Activated T-cell treated with anti-CD3 and anti-CD28 coated beads for 4 hours (primary cell): ENCODE measurements around the gene GALC.

Experiments used
- DNase-seq: peaks from one replicate; pipeline ENCODE4 v3.0.0-alpha.2; 2020

The GALC gene

DNA sequence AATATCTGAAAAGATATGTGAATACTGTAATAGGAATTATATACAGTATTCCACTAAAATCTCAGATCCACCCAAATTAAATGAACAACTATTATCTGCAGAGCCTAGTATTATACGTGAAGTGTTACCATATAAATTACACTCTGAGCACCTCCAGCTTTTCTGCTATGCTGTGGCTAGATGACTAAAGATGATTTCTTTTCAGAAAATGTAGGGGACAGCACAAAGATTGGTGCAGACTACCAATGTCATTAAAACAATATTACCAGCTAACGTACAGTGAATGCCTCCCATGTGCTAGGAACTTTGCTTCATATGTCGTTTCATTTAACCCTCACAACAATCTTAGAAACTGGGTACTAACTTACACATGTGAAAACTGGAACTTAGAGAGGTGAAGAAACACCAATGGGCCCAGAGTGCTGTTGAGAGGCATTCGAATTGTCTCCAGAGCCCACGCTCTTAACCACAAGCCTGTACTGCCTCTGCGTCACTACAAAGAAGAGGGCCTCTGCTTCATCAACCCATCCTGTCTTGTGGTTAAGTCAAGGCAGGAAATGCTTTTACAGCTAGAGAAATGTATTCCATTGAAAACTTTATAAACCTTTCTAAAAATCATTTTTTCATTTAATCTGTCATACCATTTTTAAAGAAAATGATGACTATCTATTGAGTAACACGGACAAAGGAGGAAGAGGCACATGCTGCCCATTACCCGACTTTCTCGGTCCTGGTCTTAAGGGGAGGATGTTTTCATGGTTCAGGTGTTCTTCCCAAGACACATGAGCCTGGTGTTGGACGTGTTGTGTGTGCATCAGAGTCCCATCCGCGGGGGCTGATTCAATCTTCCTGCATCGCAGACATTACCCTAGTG is 13.2 kb upstream of the GALC start:
- DNase-seq = peak; percentile 50

DNA sequence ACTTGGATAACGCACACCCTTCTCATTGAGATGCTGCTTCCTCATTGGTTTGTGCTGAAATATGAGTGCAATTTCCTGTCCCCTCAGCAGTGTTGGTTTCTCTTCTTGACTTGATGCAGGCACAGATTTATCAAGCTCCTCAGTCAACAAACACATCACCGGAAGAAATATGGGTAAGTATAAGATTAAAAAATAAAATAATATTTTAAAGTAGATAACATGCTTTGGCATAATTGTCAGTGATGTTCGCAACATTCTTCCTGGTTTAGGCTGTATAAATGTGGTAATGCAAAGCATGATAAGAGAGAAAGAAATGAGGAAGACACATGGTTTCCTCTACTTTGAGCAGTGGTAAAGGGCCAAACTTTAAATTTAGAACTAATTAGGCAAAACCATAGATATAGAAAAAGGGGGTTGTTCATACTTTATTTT is 12.1 kb upstream of the GALC start, which contains the start of gene GPR65:
Gene GPR65, plus strand, starts transcription at position 86 of the 432 bp plus-strand sequence. CDS start 5,713 bp downstream, outside the sequence.
- DNase-seq = no peak

DNA sequence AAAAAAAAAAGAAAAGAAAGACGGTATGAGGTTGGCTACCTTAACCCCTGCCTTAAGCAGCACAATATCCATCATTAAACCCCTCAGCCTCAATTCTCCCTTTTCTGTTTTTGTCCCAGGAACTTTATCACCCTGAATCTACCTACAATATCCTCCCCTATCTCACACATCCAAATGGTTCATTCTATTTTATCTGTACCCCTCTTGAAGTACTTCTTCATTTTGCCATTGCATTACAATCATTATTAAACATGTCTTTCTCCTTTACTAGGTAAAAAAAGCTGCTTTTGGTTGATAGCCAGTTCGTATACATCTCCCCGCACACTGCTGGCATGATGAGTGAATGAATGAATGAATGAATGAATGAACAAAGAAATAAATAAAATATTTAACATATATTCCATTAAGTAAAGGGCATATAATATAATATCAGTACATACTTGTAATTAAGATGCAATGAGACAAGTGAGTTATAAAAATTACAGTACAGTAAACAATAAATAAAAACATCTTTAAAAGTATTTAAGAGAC is 11.6 kb upstream of the GALC start:
- DNase-seq = no peak

DNA sequence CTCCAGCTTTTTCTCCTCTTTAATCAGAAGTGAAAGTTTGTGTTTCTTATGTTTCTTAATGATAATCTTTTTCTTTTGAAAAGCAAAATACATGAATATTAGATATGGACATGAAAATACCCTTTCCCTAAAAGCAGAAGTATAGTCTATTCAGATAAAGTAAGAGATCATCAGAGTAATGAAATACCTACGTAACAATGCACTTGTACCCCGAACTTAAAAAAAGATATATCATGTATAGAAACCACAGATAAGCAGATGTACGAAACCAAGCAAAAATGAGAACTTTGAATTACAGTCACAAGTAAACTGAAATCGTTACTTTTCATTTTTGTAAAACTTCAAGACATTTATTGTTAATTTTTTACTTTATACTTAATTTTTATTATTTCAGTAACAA is 10.4 kb upstream of the GALC start:
- DNase-seq = no peak

DNA sequence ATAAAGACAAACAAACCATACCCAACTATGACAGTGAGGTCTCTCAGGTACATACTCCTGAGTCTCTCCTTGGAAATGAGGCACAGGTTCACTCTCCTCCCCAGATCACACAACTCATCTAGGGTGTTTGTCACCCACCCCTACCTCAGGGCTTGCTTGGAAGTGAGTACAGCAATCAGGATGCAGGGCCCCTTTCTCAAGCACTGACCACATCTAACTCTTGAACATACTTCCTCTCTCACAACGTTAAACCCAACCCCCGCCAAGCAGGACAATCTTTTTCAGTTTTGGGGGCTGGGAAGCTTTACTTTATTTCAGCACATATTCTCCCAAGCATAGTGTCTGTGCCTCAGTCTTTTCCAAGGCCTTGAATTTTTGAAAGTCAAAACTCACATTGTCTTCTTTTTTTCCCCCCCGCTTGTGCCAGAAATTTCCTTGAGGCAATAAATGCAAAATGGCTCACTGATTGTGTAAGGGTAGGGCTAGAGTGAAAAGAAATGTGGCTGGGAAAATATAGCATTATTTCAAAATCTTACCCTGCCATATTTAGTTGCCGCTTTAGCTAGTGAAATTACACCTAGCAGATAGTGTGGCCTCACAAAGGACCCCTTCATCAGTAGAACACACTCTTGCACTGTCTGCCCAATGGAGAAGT is 9.6 kb upstream of the GALC start:
- no peak for DNase-seq

DNA sequence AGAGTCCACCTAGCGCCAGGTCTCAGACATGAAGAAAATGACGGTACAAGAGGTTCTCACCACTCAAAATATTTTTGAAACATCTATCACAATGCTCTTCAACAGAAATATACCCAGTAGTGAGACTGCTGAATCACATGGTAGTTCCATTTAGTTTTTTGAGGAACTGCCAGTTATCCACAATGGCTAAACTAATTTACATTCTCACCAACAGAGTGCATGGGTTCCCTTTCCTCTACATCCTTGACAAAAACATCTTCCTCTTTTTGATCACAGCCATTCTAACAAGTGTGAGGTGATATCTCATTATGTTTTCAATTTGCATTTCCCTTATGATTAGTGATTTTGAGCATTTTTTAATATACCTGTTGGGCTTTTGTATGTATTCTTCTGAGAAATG is 6.3 kb upstream of the GALC start:
- no peak for DNase-seq

DNA sequence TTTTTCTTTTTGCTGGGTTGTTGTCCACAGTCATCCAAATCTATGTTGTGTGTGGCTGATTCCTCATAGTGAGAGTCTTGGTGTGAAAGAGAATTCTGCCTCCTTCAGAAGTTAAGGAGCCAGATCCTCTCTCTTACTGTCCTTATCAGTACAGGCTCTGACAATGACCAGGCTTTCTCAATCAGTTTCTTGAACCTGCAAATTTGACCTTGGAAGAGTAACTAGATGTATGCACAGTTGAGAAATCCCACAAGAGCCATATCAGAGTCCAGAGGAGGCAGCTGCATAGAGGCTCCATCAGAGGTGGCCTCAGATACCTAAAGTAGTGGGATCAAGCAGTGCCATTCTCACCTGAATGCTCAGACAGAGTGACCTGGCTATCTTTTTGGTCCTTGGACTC is 5.5 kb upstream of the GALC start:
- no peak for DNase-seq

DNA sequence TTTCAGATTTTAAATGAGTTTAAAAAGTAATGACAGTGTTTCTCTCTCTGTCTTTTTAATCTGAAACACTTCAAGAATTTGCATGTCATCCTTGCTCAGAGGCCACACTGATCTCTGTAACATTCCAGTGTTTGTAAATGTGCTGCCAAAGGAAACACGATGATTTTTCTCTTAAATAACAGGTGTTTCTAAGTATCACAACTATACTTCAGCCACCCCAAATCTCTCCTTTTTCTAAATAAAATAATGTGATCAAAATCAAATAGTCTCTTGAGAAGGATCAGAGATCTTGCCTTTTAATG is 3.3 kb upstream of the GALC start:
- no peak for DNase-seq

DNA sequence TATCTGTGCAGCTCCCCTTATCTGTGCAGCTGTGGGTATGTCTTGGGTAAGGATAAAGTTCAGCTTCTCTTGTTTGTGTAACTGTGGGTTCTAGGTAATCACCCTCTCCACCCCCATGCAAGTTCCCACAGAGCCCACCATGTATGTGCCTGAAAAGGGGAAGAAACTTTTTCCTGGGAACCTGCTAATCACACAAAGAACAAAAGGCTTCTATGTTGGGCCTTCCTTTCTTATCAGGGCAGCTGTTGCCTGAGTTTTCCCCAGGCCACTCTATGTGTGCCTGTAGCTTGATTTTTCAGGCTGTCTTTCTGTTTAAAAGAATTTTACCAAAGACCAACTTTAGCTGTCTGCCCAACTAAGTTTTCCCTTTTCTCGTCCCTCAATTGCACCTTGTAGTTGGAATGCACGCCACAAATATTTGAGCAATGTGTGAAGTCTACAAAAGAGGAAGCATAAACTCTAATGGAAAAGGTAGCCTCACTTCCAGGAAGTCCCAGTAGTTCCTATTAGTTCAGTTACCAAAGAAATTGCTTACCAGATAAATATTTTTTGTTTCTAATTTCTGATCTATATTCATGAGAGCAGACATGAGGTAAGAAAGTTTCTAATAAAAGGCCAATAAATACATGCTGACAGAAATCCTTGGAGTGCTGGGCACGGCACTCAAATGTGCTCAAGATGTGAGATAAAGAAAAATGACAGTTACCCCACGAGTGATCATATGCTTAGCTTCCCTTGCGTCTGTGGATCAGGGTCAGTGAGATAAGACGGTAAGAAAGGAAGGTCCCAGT is 2.7 kb upstream of the GALC start:
- no peak for DNase-seq

DNA sequence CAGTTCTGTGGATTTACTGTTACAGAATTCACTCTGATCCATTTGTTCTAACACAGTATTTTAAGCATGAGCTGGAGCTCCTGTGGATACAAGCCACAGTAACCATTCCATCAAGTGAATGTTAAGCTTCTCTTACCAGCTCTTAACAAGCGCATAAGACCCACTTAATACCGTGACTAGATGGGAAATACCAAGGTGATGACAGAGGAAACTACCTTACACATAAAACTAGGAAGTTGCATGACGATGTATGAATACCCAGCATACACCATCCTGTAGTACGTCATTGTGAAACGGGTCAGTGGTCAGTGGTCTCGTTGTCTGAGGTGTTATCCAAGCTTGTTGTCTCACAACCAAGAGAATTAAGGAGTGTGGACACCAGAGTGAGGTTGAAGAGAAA is 2.0 kb upstream of the GALC start:
- no peak for DNase-seq

DNA sequence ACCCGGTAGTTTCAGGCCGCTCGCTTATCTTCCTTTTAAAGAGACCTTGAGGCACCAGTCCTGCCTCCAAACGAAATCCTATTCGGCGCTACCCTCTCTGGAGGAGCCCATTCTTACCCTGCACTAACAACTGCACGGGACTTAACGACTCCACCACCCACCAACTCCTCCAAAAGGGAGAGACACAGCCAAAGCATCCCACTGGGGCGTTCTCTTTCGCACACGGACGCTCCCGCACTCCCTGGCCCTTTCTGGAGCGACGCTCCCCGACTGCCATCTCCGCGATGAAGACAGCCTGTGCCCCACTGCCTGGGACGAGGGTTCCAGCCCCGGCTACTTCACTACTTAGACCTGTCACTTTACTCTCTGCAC is 650 bp downstream of the GALC start:
- no peak for DNase-seq

DNA sequence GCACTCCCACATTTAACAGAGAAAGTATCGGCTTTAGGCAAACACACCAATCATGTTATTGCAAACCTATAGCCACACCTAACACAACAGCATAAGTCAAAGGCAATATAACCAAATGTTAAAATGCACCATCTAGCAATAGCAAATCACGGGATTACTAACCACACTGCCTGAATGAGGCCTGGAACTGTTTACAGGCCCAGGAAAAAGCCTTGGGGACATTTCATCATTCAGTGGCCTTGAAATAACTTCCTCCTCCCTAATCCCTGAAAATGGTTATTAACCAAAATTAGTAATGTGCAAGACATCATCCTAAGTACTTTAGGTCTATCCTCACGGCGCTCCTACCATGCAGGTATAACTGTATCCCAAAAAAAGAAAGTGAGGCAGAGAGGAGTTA is 2.3 kb downstream of the GALC start:
- no peak for DNase-seq

DNA sequence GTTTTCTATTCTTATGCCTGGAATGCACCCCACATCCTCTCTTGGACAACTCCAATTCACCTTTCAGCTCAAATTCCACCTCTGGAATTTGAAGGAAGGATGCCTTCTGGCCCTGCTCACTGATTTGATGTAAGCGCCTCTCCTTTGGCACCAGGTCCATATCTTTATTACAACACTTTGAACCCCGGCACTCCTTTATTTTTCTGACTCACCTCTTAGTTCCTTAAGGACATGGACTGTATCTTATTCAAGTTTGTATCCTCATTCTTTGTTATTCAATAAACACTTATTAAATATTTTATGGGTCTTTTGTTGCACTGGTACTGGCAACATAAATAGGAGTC is 3.1 kb downstream of the GALC start:
- no peak for DNase-seq

DNA sequence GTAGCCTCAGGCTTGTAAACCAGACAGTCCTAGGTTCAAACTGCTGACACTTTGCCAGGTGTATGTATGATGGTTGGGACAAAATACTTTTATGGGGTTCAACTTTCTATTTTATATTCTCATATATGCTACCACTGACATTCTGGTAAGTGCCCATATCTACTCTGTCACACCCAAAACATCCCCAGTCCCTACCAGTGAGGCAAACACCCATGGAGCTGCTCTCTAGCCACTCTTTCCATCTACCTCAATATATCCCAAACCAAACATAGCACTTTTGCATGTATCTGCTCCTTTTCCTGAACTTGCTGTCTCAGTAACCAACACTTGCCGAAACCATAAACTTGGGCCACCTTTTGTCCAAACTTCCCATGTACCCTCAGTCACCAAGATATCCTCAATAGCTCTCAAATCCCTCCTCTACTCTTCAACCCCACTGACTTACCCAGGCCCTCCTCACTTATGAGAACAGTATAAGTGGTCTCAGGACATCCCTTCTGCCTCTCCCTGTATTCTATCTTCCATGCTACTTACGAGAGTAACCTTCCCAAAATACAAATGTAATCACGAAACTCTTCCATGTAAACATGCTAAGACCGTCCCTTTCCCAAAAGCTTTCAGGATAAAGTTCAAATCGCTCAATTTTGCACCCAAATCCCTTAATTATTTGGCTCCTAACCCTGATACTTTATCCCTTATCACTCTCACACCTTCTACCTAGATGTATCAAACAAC is 3.6 kb downstream of the GALC start:
- DNase-seq = no peak

DNA sequence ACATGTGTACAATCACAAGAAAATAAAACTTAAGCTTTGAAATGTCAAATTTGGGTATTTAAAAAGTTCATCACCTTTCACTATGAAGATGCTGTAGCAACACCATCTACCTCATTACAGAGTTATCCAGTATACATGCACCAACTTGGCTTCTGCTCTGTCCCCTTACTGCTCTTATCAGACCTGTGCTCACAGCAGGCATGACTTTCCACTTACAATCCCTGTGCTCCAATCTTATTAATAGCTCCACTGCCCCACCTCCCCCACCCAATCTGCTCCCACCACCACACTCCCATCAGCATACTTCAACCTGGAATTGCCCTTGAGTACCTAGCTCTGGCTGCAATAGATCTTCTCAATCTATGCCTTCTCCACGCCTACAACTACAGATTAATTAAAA is 13.3 kb downstream of the GALC start:
- no peak for DNase-seq

DNA sequence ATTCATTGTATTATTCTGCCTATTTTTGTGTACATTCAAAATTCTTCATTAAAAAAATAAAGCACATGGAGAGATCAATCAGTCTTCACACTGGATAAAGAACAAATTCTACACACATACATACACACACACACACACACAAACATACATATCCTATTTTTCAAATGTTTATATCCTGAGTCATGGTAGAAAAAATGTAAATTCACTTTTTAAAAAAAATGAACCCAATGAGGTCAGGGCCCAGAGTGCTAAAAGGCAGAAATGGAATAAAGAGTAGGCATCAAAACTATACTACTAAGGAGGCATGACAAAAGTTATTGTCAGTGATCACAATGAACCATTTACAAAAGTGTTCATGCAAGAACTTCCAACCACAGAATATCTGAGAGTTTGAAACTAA is 17.3 kb downstream of the GALC start:
- DNase-seq = no peak

DNA sequence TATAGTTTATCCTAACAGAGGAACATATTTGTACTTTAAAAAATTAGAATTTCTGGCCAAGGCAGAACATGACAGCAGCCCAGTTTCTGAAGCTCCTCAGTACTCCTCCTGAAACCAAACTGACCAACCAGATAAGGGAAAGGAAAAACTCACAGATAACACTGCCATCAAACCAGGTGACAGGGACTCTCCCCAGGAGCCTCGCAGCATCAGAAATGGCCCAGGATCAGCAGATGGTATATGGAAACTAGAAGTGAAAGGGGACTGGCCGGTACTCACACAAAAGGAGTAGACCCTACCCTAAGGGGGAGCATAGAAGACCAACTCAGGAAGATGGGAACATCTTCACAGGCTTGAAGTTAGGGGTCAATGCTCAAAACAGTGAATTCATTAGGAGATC is 22.0 kb downstream of the GALC start:
- DNase-seq = no peak

DNA sequence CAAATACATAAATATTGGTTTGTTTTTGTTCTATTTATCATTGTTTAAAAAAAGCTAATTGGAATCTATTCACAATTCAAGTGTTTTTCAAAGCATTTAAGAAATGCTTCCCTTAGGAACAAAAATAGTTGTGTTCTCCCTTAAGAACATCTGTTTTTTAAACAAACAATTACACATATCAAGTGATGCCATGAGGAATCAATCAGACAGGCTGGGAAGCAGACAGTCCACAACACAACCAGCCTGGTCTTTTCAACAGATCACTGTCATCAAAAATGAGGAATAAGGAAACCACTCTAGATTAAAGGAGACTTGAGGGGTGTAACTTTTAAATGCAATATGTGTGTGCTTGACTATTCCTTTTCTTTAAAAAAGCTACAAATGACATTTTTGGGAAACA is 25.5 kb downstream of the GALC start:
- DNase-seq = no peak

DNA sequence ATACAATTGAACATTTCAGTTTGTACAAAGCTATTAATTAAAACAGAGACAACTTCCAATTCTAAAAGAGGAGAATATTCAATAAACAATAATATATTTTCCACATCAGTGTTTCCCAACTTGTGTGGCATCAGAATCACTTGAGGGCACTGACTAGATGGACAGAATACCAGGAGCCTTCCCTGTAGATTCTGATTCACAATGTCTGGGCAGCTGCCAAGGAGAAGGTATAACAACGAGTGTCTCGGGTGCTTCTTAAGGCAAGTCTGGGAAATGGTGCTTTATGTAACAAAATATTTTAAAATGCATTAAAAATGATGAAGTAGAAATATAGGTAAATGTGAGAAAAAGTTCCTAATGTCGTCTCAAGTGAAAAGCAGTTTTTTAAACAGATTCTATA is 26.2 kb downstream of the GALC start:
- no peak for DNase-seq

DNA sequence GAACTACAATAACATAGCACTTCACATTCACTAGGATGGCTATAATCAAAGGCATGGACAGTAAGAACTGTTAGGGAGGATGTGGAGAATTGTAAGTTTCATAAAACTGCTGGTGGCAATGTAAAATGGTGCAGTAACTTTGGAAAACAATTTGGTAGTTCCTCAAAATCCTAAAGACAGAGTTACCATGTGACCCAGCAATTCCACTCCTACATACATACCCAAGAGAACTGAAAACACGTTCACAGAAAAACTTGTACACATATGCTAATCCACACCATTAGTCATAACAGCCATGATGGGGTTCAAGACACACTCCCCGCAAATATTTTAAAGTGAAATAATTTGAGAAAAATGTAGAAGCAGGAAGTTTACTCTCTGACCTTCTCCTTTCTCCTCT is 31.7 kb downstream of the GALC start:
- no peak for DNase-seq

DNA sequence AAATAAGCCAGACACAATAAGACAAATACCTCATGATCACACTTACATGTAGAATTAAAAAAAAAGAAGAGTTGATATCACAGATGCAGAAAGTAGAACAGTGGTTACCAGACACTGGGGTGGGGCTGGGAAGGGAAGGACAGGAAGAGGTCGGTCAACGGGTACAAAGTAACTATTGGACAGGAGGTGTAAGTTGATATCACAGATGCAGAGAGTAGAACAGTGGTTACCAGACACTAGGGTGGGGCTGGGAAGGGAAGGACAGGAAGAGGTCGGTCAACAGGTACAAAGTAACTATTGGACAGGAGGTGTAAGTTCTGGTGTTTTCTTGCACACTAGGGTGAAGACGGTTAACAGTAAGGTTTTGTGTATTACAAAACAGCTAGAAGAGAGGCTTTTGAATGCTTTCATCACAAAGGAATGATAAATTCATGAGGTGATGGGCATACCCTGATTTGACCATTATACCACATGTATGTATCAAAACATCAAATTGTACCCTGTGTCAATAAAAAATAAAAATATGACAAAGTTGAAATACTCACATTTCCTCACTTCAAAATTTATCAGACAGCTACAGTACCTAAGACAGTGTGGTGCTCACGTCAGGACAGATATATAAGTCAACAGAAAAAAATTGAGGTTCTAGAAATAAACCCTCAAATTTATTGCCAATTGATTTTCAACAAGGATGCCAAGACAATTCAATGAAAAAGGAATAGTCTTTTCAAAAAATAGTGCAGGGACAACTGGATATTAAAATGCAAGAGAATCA is 32.8 kb downstream of the GALC start:
- DNase-seq = no peak

DNA sequence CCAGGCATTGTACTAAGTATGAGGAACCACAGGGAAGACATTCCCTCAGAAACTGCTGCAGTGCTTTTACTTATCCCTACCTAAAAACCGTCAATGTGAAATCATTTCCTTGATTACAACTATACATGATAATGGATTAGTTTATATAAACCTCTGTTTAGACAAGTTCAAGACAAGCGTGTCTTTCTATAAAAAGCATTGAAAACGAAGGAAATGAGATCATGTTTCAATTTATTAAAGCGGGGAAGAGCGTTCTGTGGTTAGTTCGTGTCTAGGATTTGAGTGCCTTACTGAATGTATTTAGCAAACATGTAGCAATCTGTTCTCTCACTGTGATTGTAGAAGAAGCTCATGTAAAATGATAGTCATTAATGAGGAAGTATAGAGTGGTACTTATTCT is 37.5 kb downstream of the GALC start:
- no peak for DNase-seq
